ENCODE data around the gene CNTNAP2.
A peak's percentile ranks its signal among the peaks of the same experiment; 100 is the strongest.

DNA sequence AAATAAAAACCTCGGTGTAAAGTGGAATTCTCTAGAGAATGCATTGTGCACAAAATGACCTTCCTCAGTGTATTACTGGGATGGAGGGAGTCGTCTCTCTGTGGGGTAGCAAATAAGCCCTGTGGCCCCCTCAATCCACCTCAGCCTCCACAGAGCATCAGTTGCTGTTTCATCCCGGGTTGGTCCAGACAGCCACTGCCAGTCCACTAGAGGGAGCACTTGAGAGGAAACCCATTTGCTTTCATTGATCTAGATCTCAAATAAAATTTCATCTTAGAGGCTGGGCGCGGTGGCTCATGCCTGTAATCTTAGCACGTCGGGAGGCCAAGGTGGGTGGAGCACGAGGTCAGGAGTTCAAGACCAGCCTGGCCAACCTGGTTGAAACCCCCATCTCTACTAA, 1128.7 kb downstream of the CNTNAP2 start:
- TF ChIP-seq TCF7 (IDR thresholded peaks at IDR 0.05; ENCODE audit: low read depth): no peak
- TF ChIP-seq EP300 (IDR thresholded peaks at IDR 0.05; ENCODE audit: low read depth in 2 of 2, low read length in 2 of 2): no peak
- TF ChIP-seq EP300 (CRISPR knock-in tag; IDR thresholded peaks at IDR 0.05; ENCODE audit: borderline replicate concordance): no peak
- no peak for TF ChIP-seq XRCC5 (optimal IDR thresholded peaks at IDR 0.05; ENCODE audit: low read length)
- TF ChIP-seq NCOA1 (CRISPR knock-in tag; IDR thresholded peaks at IDR 0.05): no peak
- TF ChIP-seq NFIC (IDR thresholded peaks at IDR 0.05; ENCODE audit: low read length): no peak
- TF ChIP-seq, protein P1, sequence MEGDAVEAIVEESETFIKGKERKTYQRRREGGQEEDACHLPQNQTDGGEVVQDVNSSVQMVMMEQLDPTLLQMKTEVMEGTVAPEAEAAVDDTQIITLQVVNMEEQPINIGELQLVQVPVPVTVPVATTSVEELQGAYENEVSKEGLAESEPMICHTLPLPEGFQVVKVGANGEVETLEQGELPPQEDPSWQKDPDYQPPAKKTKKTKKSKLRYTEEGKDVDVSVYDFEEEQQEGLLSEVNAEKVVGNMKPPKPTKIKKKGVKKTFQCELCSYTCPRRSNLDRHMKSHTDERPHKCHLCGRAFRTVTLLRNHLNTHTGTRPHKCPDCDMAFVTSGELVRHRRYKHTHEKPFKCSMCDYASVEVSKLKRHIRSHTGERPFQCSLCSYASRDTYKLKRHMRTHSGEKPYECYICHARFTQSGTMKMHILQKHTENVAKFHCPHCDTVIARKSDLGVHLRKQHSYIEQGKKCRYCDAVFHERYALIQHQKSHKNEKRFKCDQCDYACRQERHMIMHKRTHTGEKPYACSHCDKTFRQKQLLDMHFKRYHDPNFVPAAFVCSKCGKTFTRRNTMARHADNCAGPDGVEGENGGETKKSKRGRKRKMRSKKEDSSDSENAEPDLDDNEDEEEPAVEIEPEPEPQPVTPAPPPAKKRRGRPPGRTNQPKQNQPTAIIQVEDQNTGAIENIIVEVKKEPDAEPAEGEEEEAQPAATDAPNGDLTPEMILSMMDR (CRISPR knock-in tag; IDR thresholded peaks at IDR 0.05): peak; percentile 59
- TF ChIP-seq, protein P2, sequence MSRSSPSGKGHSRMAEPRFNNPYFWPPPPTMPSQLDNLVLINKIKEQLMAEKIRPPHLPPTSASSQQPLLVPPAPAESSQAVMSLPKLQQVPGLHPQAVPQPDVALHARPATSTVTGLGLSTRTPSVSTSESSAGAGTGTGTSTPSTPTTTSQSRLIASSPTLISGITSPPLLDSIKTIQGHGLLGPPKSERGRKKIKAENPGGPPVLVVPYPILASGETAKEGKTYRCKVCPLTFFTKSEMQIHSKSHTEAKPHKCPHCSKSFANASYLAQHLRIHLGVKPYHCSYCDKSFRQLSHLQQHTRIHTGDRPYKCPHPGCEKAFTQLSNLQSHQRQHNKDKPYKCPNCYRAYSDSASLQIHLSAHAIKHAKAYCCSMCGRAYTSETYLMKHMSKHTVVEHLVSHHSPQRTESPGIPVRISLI (CRISPR knock-in tag; IDR thresholded peaks at IDR 0.05; ENCODE audit: borderline replicate concordance): no peak
- TF ChIP-seq, protein P3, sequence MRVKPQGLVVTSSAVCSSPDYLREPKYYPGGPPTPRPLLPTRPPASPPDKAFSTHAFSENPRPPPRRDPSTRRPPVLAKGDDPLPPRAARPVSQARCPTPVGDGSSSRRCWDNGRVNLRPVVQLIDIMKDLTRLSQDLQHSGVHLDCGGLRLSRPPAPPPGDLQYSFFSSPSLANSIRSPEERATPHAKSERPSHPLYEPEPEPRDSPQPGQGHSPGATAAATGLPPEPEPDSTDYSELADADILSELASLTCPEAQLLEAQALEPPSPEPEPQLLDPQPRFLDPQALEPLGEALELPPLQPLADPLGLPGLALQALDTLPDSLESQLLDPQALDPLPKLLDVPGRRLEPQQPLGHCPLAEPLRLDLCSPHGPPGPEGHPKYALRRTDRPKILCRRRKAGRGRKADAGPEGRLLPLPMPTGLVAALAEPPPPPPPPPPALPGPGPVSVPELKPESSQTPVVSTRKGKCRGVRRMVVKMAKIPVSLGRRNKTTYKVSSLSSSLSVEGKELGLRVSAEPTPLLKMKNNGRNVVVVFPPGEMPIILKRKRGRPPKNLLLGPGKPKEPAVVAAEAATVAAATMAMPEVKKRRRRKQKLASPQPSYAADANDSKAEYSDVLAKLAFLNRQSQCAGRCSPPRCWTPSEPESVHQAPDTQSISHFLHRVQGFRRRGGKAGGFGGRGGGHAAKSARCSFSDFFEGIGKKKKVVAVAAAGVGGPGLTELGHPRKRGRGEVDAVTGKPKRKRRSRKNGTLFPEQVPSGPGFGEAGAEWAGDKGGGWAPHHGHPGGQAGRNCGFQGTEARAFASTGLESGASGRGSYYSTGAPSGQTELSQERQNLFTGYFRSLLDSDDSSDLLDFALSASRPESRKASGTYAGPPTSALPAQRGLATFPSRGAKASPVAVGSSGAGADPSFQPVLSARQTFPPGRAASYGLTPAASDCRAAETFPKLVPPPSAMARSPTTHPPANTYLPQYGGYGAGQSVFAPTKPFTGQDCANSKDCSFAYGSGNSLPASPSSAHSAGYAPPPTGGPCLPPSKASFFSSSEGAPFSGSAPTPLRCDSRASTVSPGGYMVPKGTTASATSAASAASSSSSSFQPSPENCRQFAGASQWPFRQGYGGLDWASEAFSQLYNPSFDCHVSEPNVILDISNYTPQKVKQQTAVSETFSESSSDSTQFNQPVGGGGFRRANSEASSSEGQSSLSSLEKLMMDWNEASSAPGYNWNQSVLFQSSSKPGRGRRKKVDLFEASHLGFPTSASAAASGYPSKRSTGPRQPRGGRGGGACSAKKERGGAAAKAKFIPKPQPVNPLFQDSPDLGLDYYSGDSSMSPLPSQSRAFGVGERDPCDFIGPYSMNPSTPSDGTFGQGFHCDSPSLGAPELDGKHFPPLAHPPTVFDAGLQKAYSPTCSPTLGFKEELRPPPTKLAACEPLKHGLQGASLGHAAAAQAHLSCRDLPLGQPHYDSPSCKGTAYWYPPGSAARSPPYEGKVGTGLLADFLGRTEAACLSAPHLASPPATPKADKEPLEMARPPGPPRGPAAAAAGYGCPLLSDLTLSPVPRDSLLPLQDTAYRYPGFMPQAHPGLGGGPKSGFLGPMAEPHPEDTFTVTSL (CRISPR knock-in tag; IDR thresholded peaks at IDR 0.05; ENCODE audit: borderline replicate concordance): no peak
- TF ChIP-seq, protein P4, sequence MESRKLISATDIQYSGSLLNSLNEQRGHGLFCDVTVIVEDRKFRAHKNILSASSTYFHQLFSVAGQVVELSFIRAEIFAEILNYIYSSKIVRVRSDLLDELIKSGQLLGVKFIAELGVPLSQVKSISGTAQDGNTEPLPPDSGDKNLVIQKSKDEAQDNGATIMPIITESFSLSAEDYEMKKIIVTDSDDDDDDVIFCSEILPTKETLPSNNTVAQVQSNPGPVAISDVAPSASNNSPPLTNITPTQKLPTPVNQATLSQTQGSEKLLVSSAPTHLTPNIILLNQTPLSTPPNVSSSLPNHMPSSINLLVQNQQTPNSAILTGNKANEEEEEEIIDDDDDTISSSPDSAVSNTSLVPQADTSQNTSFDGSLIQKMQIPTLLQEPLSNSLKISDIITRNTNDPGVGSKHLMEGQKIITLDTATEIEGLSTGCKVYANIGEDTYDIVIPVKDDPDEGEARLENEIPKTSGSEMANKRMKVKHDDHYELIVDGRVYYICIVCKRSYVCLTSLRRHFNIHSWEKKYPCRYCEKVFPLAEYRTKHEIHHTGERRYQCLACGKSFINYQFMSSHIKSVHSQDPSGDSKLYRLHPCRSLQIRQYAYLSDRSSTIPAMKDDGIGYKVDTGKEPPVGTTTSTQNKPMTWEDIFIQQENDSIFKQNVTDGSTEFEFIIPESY (CRISPR knock-in tag; IDR thresholded peaks at IDR 0.05): no peak
- no peak for TF ChIP-seq FLYWCH1 (CRISPR knock-in tag; IDR thresholded peaks at IDR 0.05)
- TF ChIP-seq CAMTA2 (CRISPR knock-in tag; IDR thresholded peaks at IDR 0.05; ENCODE audit: borderline replicate concordance): no peak
- no peak for TF ChIP-seq RFXAP (CRISPR knock-in tag; IDR thresholded peaks at IDR 0.05; ENCODE audit: borderline replicate concordance)
- TF ChIP-seq ZNF607 (CRISPR knock-in tag; IDR thresholded peaks at IDR 0.05; ENCODE audit: borderline replicate concordance): no peak
- TF ChIP-seq, protein P5, sequence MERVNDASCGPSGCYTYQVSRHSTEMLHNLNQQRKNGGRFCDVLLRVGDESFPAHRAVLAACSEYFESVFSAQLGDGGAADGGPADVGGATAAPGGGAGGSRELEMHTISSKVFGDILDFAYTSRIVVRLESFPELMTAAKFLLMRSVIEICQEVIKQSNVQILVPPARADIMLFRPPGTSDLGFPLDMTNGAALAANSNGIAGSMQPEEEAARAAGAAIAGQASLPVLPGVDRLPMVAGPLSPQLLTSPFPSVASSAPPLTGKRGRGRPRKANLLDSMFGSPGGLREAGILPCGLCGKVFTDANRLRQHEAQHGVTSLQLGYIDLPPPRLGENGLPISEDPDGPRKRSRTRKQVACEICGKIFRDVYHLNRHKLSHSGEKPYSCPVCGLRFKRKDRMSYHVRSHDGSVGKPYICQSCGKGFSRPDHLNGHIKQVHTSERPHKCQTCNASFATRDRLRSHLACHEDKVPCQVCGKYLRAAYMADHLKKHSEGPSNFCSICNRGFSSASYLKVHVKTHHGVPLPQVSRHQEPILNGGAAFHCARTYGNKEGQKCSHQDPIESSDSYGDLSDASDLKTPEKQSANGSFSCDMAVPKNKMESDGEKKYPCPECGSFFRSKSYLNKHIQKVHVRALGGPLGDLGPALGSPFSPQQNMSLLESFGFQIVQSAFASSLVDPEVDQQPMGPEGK (CRISPR knock-in tag; IDR thresholded peaks at IDR 0.05): no peak
